Mucosa of stomach (tissue), 1 donor: Measurements from ENCODE around the gene NT5DC2.

Experiments
- H3K27me3 ChIP-seq: one replicate; pipeline ENCODE4 v1.7.0; 2013; ENCODE audit warnings: mild to moderate bottlenecking, low read length; ENCODE audit not compliant: control insufficient read depth, insufficient read depth
- H3K36me3 ChIP-seq: one replicate; pipeline ENCODE4 v1.7.0; 2013; ENCODE audit warnings: low read length; ENCODE audit not compliant: control insufficient read depth, insufficient read depth
- H3K4me1 ChIP-seq: one replicate; pipeline ENCODE4 v1.7.0; 2013; ENCODE audit warnings: mild to moderate bottlenecking, low read length; ENCODE audit not compliant: control insufficient read depth, insufficient read depth
- H3K4me3 ChIP-seq: one replicate; pipeline ENCODE4 v1.7.0; 2013; ENCODE audit warnings: low read length
- H3K9ac ChIP-seq: one replicate; pipeline ENCODE4 v1.7.0; 2013; ENCODE audit warnings: mild to moderate bottlenecking, low read length, moderate library complexity
- H3K9me3 ChIP-seq: one replicate; pipeline ENCODE4 v1.7.0; 2013; ENCODE audit warnings: mild to moderate bottlenecking, low read length, moderate library complexity; ENCODE audit not compliant: control insufficient read depth
- donor health status: Pancreatic carcinoma.

Gene NT5DC2

GRCh38 chr3:52535411-52536111 is 1.9 kb upstream of the NT5DC2 start:
- no peak overlapping the region for H3K4me3 ChIP-seq
- peak overlapping the region; percentile 5 for H3K9ac ChIP-seq
- H3K36me3 ChIP-seq, result no peaks in the 10 kb centered on the region
- peaks cover 40% of the 10 kb centered on the region for H3K4me1 ChIP-seq
- no peaks in the 10 kb centered on the region for H3K9me3 ChIP-seq
- no peaks in the 10 kb centered on the region for H3K27me3 ChIP-seq

- no peak overlapping the region for H3K4me3 ChIP-seq
- no peaks in the 10 kb centered on the region for H3K9me3 ChIP-seq
- no peaks in the 10 kb centered on the region for H3K27me3 ChIP-seq
- peak overlapping the region; percentile 43 for H3K9ac ChIP-seq
- peaks cover 40% of the 10 kb centered on the region for H3K4me1 ChIP-seq
- H3K36me3 ChIP-seq, result no peaks in the 10 kb centered on the region
Observed at GRCh38 chr3:52534281-52535183, 875 bp upstream of the NT5DC2 start.

- Histone ChIP-seq H3K36me3 (no peaks in the 10 kb centered on the region), H3K9me3 (no peaks in the 10 kb centered on the region), H3K4me1 (peaks cover 31% of the 10 kb centered on the region), H3K9ac (peak overlapping the region; percentile 29), H3K4me3 (no peak overlapping the region), H3K27me3 (no peaks in the 10 kb centered on the region)
Observed at GRCh38 chr3:52532838-52533622, 627 bp downstream of the NT5DC2 start.

GRCh38 chr3:52532517-52532837 is 1.2 kb downstream of the NT5DC2 start:
- Histone ChIP-seq H3K4me1 (peaks cover 26% of the 10 kb centered on the region), H3K36me3 (no peaks in the 10 kb centered on the region), H3K27me3 (no peaks in the 10 kb centered on the region), H3K9ac (peak overlapping the region; percentile 29), H3K4me3 (no peak overlapping the region), H3K9me3 (no peaks in the 10 kb centered on the region)

- Histone ChIP-seq H3K36me3 (no peaks in the 10 kb centered on the region), H3K4me1 (peaks cover 21% of the 10 kb centered on the region), H3K4me3 (no peak overlapping the region), H3K27me3 (no peaks in the 10 kb centered on the region), H3K9ac (no peak overlapping the region), H3K9me3 (no peaks in the 10 kb centered on the region)
Observed at GRCh38 chr3:52531860-52532516, 1.7 kb downstream of the NT5DC2 start.

- Histone ChIP-seq H3K9ac (no peak overlapping the region), H3K27me3 (no peaks in the 10 kb centered on the region), H3K36me3 (no peaks in the 10 kb centered on the region), H3K4me3 (no peak overlapping the region), H3K9me3 (no peaks in the 10 kb centered on the region), H3K4me1 (peaks cover 20% of the 10 kb centered on the region)
Observed at GRCh38 chr3:52530918-52531826, 2.5 kb downstream of the NT5DC2 start.

GRCh38 chr3:52529376-52530333 is 4.0 kb downstream of the NT5DC2 start:
- Histone ChIP-seq H3K27me3 (no peaks in the 10 kb centered on the region), H3K9ac (no peak overlapping the region), H3K4me1 (peaks cover 15% of the 10 kb centered on the region), H3K4me3 (no peak overlapping the region), H3K9me3 (no peaks in the 10 kb centered on the region), H3K36me3 (no peaks in the 10 kb centered on the region)

- H3K4me3 ChIP-seq, result no peak overlapping the region
- H3K27me3 ChIP-seq, result no peaks in the 10 kb centered on the region
- peaks cover 9% of the 10 kb centered on the region for H3K4me1 ChIP-seq
- H3K36me3 ChIP-seq, result no peaks in the 10 kb centered on the region
- H3K9me3 ChIP-seq, result no peaks in the 10 kb centered on the region
- H3K9ac ChIP-seq, result no peak overlapping the region
Observed at GRCh38 chr3:52528586-52529375, 4.9 kb downstream of the NT5DC2 start.

GRCh38 chr3:52527732-52528585 is 5.7 kb downstream of the NT5DC2 start:
- H3K36me3 ChIP-seq, result no peaks in the 10 kb centered on the region
- H3K4me1 ChIP-seq, result peaks cover 8% of the 10 kb centered on the region

More at GRCh38 chr3:52527732-52528585, 5.7 kb downstream of the NT5DC2 start:
- Histone ChIP-seq H3K9me3 (no peaks in the 10 kb centered on the region), H3K4me3 (no peak overlapping the region), H3K9ac (no peak overlapping the region), H3K27me3 (no peaks in the 10 kb centered on the region)
